Urinary bladder (tissue), 4 donors: Measurements from ENCODE around the gene P2RX4. TPM values are rescaled to one million over a fixed set of nuclear protein-coding genes. Genes with fewer than 3 reads are reported as not detected.
"Not testable (repeated sequence)": the region's sequence is repeated elsewhere in the genome, so short reads cannot be mapped to it uniquely, and the experiment has no call there.

Experiments used
- DNase-seq: peaks from one replicate; pipeline ENCODE4 v3.0.0-alpha.2; 2015; ENCODE audit errors: extremely low spot score
- H3K27ac ChIP-seq: one replicate; pipeline ENCODE4 v1.5.1; 2013; ENCODE audit warnings: low read depth, mild to moderate bottlenecking, moderate library complexity
- H3K36me3 ChIP-seq: one replicate; pipeline ENCODE4 v1.6.1; 2013; ENCODE audit warnings: mild to moderate bottlenecking, moderate library complexity; ENCODE audit not compliant: insufficient read depth
- H3K4me1 ChIP-seq: one replicate; pipeline ENCODE4 v1.6.1; 2013; ENCODE audit warnings: mild to moderate bottlenecking, moderate library complexity; ENCODE audit not compliant: insufficient read depth
- H3K4me3 ChIP-seq: one replicate; pipeline ENCODE4 v1.5.1; 2013; ENCODE audit warnings: low read depth, low read length
- WGBS: extraction: QIAGEN DNeasy Blood & Tissue Kit; methylation state at CpG from one replicate; pipeline ENCODE4 v1.1.7; 2013; 5-methylcytosine and 5-hydroxymethylcytosine counted together
- polyA plus RNA-seq: library from polyadenylated mRNA; stranded (reverse); fragments of 200-250 nt; gene quantifications from one replicate; pipeline ENCODE4 v1.2.3, GENCODE V29; 2013
- total RNA-seq: library from RNA; depleted of rRNA; stranded (reverse); fragments of >200 nt; gene quantifications from one replicate; pipeline ENCODE4 v1.2.3, GENCODE V29; 2014
- donor health status: healthy with polysubstance abuse.
- donor health status: healthy.

P2RX4 gene
- total and polyA plus RNA-seq, 2 donors: 14.6 to 14.7 TPM

- H3K27ac ChIP-seq: no peak overlapping the region
- no peak overlapping the region for H3K4me3 ChIP-seq
- peaks cover 7% of the 10 kb centered on the region for H3K36me3 ChIP-seq
- no peak for DNase-seq
- H3K4me1 ChIP-seq: no peaks in the 10 kb centered on the region
- WGBS: 98% methylated on average over 1 of the region's 1 CpG
Measured at GRCh38 chr12:121267822-121268221, 57.9 kb downstream of the P2RX4 start.

GRCh38 chr12:121273364-121273896 lies 63.5 kb downstream of the P2RX4 start:
- no peak for DNase-seq
- Histone ChIP-seq H3K4me3 (no peak overlapping the region), H3K27ac (no peak overlapping the region), H3K36me3 (peaks cover 3% of the 10 kb centered on the region), H3K4me1 (no peaks in the 10 kb centered on the region)
- WGBS: 94% methylated on average over 14 of the region's 14 CpGs

GRCh38 chr12:121274036-121274763 lies 64.3 kb downstream of the P2RX4 start:
- no peak overlapping the region for H3K27ac ChIP-seq
- H3K4me3 ChIP-seq: no peak overlapping the region
- H3K4me1 ChIP-seq: no peaks in the 10 kb centered on the region
- WGBS: 96% methylated on average over 35 of the region's 35 CpGs
- no peak for DNase-seq
- H3K36me3 ChIP-seq: peaks cover 3% of the 10 kb centered on the region

- Histone ChIP-seq H3K36me3 (no peaks in the 10 kb centered on the region), H3K4me1 (no peaks in the 10 kb centered on the region), H3K4me3 (no peak overlapping the region), H3K27ac (no peak overlapping the region)
- WGBS: 97% methylated on average over 6 of the region's 6 CpGs
- no peak for DNase-seq
Measured at GRCh38 chr12:121277374-121277759, 67.4 kb downstream of the P2RX4 start.

- Histone ChIP-seq H3K4me1 (no peaks in the 10 kb centered on the region), H3K4me3 (no peak overlapping the region), H3K27ac (peak overlapping the region; percentile 46), H3K36me3 (no peaks in the 10 kb centered on the region)
- no peak for DNase-seq
- 87% methylated on average over 15 of the region's 15 CpGs for WGBS
Measured at GRCh38 chr12:121278169-121279070, 68.5 kb downstream of the P2RX4 start.

- Histone ChIP-seq H3K4me1 (no peaks in the 10 kb centered on the region), H3K27ac (peak overlapping the region; percentile 59), H3K36me3 (no peaks in the 10 kb centered on the region), H3K4me3 (no peak overlapping the region)
- WGBS: 49% methylated on average over 13 of the region's 13 CpGs
- DNase-seq: no peak
Measured at GRCh38 chr12:121279071-121279375, 69.1 kb downstream of the P2RX4 start.

- Histone ChIP-seq H3K27ac (peak overlapping the region; percentile 59), H3K36me3 (no peaks in the 10 kb centered on the region), H3K4me3 (no peak overlapping the region), H3K4me1 (no peaks in the 10 kb centered on the region)
- 23% methylated on average over 10 of the region's 10 CpGs for WGBS
- no peak for DNase-seq
Measured at GRCh38 chr12:121279507-121279915, 69.6 kb downstream of the P2RX4 start.

- not testable (repeated sequence) for H3K36me3 ChIP-seq, H3K4me1 ChIP-seq, H3K27ac ChIP-seq, H3K4me3 ChIP-seq, DNase-seq
- 87% methylated on average over 11 of the region's 11 CpGs for WGBS
Measured at GRCh38 chr12:121280531-121280930, 70.6 kb downstream of the P2RX4 start.

GRCh38 chr12:121281116-121281515 lies 71.2 kb downstream of the P2RX4 start:
- WGBS: 85% methylated on average over 14 of the region's 14 CpGs
- H3K4me3 ChIP-seq, DNase-seq, H3K36me3 ChIP-seq, H3K4me1 ChIP-seq, H3K27ac ChIP-seq: not testable (repeated sequence)

GRCh38 chr12:121282072-121282742 lies 72.3 kb downstream of the P2RX4 start:
- no peak for DNase-seq
- H3K36me3 ChIP-seq: no peaks in the 10 kb centered on the region
- no peak overlapping the region for H3K4me3 ChIP-seq
- peak overlapping the region; percentile 11 for H3K27ac ChIP-seq
- 30% methylated on average over 10 of the region's 10 CpGs for WGBS
- no peaks in the 10 kb centered on the region for H3K4me1 ChIP-seq

- not testable (repeated sequence) for H3K4me1 ChIP-seq
Measured at GRCh38 chr12:121282910-121283309, 73.0 kb downstream of the P2RX4 start.

GRCh38 chr12:121283388-121283787 lies 73.5 kb downstream of the P2RX4 start:
- no peaks in the 10 kb centered on the region for H3K36me3 ChIP-seq
- DNase-seq: no peak
- 89% methylated on average over 5 of the region's 5 CpGs for WGBS
- no peak overlapping the region for H3K4me3 ChIP-seq
- no peak overlapping the region for H3K27ac ChIP-seq
- H3K4me1 ChIP-seq: peaks cover 2% of the 10 kb centered on the region

More at GRCh38 chr12:121282910-121283309, 73.0 kb downstream of the P2RX4 start:
- H3K4me3 ChIP-seq, H3K27ac ChIP-seq, H3K36me3 ChIP-seq, DNase-seq: not testable (repeated sequence)
- 85% methylated on average over 11 of the region's 11 CpGs for WGBS
